Heart left ventricle (tissue), 13 donors: ENCODE measurements around the gene ITGB3.

Experiments used
- POLR2A ChIP-seq, 2 donors: fragments of 450-650 bp; IDR thresholded peaks; one replicate each; pipeline ENCODE4 v1.6.1; 2017; ENCODE audit warnings: antibody characterized with exemption in 2 of 2, mild to moderate bottlenecking in 2 of 2, moderate library complexity in 2 of 2
- TF ChIP-seq, protein P1 (sequence below), 12 donors: fragments of 200-600 bp; sonication (generic) in 4 of 12; IDR thresholded peaks; one replicate each; pipeline versions ENCODE4 v1.5.0 to v1.8.0; 2018 to 2022; ENCODE audit warnings: antibody characterized with exemption in 12 of 12, mild to moderate bottlenecking in 5 of 12
- donor health status: ischemic (EF 13 %, LVEDD 7.1; RV severe dilation, severe dysfunction).
- donor health status: DM: no; HTN: yes; CAD: no.
- donor health status: DM: no; HTN: no; CAD: no.
- donor health status: ischemic (EF 25% LVEDD 6.9; RV normal size, moderate dysfunction).
- donor health status: ischemic (EF 25% LVEDD 5.7; RV mildly dilated, moderate dysfunction).
- donor health status: ischemic (EF 35%, LVEDD 5.7; RV mildly dilated, moderate dysfunction).
- donor health status: nonischemic (EF 11% LVEDD 7.7; RV severe dilation, severe dysfunction).
- donor health status: DM: yes; HTN: yes; CAD: no.
- donor health status: PGD.
- donor health status: ischemic (EF 29% LVEDD 5.4; RV normal size, mild dysfunction).
- donor health status: nonischemic (EF 23%, LVEDD 6.1; RV moderate dilation, normal function).

DNA sequence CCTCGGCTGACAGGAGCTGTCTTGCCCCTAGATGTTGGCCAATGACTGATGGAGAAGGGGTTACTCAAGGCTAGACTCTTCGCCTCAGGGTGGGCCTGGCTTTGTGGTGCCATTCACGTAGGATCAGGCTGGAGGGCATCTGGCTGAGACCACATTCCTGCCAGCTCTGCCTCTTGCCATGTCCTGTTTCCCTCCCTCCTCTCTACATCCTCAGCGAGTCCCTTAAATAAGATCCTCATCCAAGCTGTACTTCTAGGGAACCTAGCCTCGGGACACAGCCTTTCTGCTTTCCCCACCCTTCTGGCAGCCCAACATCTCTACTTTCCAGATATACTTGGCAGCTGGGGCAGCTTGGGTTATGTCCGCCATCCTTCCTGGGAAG, 42.2 kb downstream of the ITGB3 start:
- no peak for TF ChIP-seq POLR2A (IDR thresholded peaks at IDR 0.05)
- TF ChIP-seq, protein P1, sequence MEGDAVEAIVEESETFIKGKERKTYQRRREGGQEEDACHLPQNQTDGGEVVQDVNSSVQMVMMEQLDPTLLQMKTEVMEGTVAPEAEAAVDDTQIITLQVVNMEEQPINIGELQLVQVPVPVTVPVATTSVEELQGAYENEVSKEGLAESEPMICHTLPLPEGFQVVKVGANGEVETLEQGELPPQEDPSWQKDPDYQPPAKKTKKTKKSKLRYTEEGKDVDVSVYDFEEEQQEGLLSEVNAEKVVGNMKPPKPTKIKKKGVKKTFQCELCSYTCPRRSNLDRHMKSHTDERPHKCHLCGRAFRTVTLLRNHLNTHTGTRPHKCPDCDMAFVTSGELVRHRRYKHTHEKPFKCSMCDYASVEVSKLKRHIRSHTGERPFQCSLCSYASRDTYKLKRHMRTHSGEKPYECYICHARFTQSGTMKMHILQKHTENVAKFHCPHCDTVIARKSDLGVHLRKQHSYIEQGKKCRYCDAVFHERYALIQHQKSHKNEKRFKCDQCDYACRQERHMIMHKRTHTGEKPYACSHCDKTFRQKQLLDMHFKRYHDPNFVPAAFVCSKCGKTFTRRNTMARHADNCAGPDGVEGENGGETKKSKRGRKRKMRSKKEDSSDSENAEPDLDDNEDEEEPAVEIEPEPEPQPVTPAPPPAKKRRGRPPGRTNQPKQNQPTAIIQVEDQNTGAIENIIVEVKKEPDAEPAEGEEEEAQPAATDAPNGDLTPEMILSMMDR (IDR thresholded peaks at IDR 0.05) = no peak
